Heart left ventricle (tissue), 13 donors: ENCODE measurements around the gene COPB1.

Source experiments
- CTCF ChIP-seq, 12 donors: fragments of 200-600 bp; sonication (generic) in 4 of 12; IDR thresholded peaks; one replicate each; pipeline versions ENCODE4 v1.5.0 to v1.8.0; 2018 to 2022; ENCODE audit warnings: antibody characterized with exemption in 12 of 12, mild to moderate bottlenecking in 5 of 12
- POLR2A ChIP-seq, 2 donors: fragments of 450-650 bp; IDR thresholded peaks; one replicate each; pipeline ENCODE4 v1.6.1; 2017; ENCODE audit warnings: antibody characterized with exemption in 2 of 2, mild to moderate bottlenecking in 2 of 2, moderate library complexity in 2 of 2
- donor health status: ischemic (EF 13 %, LVEDD 7.1; RV severe dilation, severe dysfunction).
- donor health status: DM: no; HTN: yes; CAD: no.
- donor health status: DM: no; HTN: no; CAD: no.
- donor health status: ischemic (EF 25% LVEDD 6.9; RV normal size, moderate dysfunction).
- donor health status: ischemic (EF 25% LVEDD 5.7; RV mildly dilated, moderate dysfunction).
- donor health status: ischemic (EF 35%, LVEDD 5.7; RV mildly dilated, moderate dysfunction).
- donor health status: nonischemic (EF 11% LVEDD 7.7; RV severe dilation, severe dysfunction).
- donor health status: DM: yes; HTN: yes; CAD: no.
- donor health status: PGD.
- donor health status: ischemic (EF 29% LVEDD 5.4; RV normal size, mild dysfunction).
- donor health status: nonischemic (EF 23%, LVEDD 6.1; RV moderate dilation, normal function).

- TF ChIP-seq POLR2A (IDR thresholded peaks at IDR 0.05) (no peak), CTCF (IDR thresholded peaks at IDR 0.05) (no peak)
Observed at GRCh38 chr11:14502039-14502438, 2.4 kb upstream of the COPB1 start.
